GM21529 (cell line): ENCODE measurements around the gene APBB1.
"Not testable (repeated sequence)": the region's sequence is repeated elsewhere in the genome, so short reads cannot be mapped to it uniquely, and the experiment has no call there.

Source experiments
- ATAC-seq: cut with Tn5 transposase; IDR thresholded peaks from one replicate; pipeline ENCODE4 v1.9.1; 2021; ENCODE audit not compliant: unreplicated experiment

Gene APBB1

DNA sequence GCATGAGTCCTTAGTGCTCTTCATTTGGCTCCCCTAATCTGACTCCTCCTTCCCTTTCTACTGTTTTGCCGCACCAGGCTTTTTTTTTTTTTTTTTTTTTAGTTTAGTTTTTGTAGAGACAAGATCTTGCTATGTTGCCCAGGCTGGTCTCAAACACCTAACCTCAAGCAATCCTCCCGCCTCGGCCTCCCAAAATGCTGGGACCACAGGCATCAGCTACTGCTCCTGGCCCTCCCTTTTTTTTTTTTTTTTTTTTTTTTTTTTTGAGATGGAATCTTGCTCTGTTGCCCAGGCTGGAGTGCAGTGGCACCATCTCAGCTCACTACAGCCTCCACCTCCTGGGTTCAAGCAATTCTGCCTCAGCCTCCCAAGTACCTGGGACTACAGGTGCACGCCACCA lies 26.6 kb downstream of the APBB1 start:
- ATAC-seq: not testable (repeated sequence)

DNA sequence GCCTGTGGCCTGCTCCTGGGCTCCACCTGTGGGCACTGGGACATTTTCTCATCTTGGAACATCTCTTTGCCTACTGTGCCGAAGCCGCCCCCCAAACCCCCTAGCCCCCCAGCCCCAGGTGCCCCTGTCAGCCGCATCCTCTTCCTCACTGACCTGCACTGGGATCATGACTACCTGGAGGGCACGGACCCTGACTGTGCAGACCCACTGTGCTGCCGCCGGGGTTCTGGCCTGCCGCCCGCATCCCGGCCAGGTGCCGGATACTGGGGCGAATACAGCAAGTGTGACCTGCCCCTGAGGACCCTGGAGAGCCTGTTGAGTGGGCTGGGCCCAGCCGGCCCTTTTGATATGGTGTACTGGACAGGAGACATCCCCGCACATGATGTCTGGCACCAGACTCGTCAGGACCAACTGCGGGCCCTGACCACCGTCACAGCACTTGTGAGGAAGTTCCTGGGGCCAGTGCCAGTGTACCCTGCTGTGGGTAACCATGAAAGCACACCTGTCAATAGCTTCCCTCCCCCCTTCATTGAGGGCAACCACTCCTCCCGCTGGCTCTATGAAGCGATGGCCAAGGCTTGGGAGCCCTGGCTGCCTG lies 27.3 kb downstream of the APBB1 start:
- ATAC-seq: no peak

DNA sequence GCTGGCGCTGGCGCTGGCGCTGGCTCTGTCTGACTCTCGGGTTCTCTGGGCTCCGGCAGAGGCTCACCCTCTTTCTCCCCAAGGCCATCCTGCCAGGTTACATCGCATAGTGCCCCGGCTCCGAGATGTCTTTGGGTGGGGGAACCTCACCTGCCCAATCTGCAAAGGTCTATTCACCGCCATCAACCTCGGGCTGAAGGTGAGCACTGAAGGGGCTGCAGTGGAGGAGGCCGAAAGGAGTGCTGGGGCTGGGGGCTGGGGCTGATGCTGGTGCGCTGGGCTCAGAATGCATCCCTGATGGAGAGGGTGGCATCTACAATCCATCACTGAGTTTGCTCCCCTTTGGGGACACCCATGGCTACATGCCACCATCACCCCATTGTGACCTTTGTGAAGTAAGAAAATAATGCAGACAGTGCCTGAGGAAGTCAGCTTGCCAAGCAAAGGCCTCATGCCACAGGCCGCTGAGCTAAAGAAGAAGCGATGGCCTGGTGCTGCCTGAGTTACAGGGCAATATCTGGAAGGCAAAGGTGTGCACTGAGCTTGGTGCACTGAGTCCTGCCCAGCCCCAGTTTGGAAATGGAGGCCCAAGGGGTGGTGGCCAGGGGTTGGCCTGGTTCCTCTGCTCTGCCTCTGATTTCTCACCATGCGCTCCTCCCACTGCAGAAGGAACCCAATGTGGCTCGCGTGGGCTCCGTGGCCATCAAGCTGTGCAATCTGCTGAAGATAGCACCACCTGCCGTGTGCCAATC lies 28.0 kb downstream of the APBB1 start:
- ATAC-seq: no peak

DNA sequence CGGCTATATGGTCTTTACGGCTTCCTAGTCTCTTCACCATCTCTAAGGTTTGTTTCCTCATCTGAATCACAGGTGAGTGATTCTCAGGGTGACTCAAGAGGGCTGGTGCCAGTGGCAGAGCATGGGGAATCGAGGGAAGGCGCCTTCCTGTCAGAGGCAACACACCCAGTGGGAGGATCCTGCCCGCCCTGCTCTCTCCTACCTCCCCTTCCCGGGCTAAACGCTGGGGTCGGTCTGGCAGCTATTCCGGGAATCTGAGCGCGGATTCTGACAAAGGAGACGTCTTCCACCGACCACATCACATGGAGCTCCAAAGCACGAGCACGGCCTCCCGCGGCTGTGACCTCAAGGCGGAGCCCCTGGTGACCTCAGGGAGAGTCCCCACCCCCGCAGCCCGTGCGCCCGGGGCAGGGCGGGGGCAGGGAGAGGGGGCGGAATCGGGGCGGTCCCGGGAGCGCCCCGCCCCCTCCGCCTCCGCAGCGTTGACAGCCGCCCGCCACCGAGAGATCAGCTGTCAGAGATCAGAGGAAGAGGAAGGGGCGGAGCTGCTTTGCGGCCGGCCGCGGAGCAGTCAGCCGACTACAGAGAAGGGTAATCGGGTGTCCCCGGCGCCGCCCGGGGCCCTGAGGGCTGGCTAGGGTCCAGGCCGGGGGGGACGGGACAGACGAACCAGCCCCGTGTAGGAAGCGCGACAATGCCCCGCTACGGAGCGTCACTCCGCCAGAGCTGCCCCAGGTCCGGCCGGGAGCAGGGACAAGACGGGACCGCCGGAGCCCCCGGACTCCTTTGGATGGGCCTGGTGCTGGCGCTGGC lies 28.8 kb downstream of the APBB1 start, which contains the start of gene SMPD1:
TSS of gene SMPD1 (plus strand) at position 570 of the 813 bp plus-strand sequence. CDS start at position 695, 125 bp downstream.
- ATAC-seq: peak; percentile 94

DNA sequence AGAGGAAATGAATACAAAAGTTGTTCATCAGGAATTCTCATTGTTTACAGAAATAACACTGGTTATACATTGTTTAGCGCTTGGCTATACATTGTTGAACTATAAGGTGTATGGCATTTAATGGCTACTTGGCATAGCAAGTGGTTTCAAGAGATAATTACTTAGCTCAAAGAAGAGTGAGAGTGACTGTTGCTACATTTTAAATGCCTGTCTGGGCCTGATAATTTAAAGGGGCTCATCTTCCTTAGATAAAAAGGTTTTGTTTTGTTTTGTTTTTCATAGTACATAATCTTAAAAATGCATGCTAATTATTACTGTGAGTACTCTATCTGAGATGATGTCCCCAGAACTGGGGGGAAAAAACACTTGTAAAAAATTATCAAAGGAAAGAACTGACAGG lies 30.1 kb downstream of the APBB1 start:
- ATAC-seq: no peak

DNA sequence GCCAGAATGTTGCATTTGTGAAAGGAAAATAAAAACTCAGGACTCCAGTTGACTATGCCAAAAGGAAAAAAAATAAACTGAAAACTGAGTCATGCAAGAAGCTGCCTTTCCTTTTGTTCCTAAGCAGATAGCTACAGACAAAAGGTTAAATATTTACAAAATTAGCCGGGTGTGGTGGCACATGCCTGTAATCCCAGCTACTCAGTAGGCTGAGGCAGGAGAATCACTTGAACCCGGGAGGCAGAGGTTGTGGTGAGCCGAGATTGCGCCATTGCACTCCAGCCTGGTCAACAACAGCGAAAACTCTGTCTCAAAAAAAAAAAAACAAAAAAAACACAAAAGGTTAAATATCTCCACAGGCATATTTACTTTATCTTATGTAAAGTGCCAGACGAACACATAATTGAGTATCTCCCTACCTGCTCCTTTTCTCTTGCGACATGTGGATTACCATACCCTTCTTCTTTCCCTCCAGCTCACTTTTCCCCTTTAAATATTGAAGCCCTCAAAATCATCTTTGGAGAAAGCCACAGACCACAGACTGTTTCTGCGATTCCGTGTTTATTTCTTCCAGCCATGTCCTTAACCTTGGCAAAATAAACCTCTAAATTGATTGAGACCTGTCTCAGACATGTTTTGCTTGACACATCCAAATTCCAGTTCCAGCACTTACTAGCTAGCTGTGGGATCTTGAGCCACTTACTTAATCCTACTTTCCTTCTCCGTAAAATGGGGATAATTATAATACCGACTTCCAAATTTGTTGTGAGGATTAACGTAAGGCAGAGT lies 30.9 kb downstream of the APBB1 start:
- ATAC-seq: no peak

DNA sequence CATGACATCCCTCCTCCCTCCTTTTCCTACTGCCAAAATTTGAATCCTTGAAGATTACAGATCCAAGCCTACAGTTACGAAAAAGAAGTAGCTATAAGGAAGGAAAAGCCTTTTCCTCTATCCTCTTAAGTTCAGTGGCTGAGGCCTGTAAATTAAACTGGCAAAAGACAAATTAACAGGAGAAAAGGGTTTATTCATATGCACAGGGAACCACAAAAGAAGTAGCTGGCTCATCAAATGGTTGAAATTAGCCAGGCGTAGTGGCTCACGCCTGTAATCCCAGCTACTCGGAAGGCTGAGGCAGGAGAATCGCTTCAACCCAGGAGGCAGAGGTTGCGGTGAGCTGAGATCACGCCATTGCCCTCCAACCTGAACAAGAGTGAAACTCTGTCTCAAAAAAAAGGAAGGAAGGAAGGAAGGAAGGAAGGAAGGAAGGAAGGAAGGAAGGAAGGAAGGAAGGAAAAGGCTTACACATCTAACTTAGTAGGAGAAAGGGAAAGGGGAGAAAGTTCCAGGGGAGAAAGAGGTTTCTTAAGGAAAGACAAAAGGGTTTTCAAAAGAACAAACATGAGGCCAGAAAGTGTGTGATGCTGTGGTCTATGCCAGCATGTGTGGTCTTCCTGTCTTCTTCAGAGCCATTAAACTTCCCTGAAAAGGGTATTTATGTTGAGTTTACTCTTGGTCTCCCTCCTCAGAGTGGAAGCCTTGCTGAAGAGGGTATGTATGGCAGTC lies 33.7 kb downstream of the APBB1 start:
- no peak for ATAC-seq

DNA sequence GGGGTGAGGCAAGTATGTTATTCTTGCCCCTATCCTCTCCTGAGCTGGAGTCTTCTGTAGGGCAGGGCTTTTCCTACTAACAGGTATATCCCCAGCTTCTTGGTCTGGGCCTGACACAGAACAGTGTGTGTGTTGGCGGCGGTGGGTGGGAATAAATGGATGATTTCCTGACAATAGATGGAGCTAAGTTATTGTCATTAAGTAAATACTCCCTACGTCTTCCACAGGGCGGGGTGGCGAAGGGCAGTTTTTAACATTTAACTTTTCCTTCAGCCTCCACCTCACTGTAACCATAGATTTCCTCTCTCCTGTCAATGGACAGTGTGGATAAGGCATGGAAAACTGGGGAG lies 40.3 kb downstream of the APBB1 start:
- no peak for ATAC-seq

DNA sequence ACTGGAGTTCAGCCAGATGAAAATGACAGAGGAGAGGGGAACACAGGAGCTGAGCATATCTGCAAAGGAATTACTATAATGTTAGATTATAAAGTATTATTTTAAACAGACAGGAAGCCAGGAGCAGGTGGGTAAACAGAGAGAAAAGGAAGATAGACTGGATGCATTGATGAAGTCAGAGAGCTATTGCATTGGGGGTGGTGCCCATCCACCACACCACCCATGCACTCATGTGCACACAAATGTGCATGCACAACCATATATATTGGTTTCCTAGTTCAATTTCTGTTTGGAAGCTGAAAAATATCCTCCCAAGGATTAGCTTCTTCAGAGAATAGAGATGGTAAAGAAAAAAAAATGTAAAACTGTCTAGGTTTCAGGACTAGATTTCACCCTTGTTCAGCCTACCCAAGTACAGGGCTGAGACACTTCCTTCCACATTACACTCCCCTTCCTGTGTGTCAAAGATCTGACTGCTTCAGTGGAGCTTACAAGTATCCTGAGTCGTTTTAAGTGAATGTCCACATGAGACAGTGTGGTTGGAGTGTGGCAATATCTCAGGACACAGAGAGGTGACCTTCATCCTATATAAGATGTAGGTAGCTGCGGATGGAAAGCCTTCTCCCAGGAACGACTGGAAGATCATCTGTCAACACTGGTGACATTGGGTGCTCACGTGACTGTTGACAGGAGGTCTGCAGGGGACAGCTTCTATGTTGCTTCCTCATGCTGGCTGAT lies 40.8 kb downstream of the APBB1 start:
- no peak for ATAC-seq

DNA sequence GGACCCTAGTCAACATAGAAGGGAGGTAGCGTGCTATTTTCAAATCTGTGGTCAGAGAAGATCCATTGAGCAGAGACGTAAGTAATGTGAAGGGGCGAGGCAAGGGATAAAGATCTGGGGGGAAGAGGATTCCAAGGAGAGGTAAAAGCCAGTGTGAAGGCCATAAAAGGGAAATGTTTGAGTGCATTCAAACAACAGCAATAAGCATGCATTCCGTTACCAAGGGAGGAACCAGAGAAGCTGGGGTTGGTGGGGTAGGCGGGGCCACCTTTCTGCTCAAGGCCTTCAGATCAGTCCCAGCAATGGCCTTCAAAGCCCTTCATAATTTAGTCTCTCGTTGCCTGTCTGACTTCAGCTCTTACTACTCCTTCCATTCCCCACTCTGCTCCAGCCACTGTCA lies 47.1 kb downstream of the APBB1 start:
- no peak for ATAC-seq

DNA sequence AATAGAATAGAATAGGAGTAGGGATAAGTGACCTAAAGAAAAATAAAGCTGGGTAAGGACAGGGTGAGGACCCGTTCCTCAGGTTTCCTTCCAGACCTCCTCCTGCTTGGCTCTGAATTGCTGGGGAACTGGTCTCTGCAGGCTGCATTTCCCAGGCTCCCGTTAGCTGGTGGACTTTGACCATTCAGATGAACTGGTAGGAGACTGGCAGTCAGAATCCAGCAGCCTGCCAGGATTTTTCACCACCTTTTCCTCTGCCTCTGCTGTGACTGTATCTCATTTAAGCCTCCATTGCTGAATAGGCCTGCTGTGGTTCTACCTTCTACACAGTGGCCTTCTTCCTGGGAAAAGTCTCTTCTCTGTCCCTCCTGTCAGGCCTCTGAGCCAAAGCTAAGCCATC lies 53.2 kb downstream of the APBB1 start:
- ATAC-seq: no peak

DNA sequence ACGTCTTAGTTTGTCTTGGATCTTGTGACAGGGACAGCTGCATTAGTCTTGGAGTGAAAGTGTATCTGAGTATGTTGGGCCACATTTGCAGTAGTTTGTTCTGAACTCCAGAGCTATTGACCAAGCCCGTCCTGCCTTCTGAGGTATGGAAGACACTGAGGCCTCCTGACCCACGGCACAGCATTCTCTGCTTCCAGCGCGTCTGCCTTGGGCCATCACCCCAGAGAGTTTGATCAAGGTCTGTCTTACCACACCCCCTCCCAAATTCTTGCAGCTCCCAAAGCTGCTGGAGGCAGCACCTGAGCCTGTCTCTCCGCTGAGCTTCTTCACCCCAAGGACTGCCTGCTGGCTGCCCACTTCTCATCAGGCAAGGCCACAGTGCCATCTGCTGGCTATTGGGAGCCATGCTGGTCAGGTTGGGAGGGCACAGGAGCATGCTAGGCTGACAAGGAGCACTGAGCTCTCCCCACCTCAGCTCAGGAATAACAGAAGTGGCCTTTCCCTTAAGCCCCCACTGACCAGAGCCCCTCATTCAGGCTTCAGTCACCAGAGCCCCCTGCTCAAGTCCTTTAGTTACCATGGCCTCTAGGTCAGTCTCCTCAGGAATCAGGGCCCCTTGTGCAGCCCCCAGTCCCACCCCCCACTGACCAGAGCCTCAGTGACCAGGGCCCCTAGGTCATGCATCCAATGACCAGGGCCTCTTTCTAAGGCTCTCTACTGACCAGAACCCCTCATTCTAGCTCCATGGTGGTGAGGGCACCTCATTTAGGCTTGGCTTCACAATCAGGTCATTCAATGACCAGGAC lies 55.8 kb downstream of the APBB1 start:
- ATAC-seq: peak; percentile 95

DNA sequence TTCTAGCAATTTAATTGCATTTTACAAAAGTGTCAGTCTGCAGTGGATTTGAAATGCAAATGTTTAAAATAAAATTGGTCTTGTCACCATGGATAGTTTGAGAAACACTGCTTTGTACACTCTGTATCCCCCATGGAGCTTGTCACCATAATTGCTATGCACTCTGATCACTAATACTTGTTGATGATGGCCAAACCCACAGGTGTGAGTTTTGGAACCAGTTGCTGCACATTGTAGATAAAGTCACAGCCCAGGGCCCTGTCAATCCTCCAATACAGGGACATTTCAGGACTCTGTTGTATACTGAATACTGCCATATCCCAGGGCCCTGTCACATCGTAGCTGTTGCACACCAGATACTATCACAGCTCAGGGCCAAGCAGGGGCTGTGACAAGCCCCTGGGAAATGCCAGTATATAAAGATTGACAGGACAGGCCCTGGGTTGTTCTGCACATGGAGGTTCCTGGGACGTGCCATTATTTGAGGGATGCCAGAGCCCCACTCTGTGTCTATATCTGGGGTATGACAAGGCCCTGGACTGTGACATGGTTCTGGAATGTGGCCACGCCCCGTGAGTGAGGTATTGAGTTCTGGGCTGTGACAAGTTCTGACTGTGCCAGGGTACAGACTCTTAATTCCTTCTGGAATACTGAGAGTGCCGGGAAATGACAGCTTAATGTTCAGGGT lies 56.6 kb downstream of the APBB1 start:
- ATAC-seq: no peak

DNA sequence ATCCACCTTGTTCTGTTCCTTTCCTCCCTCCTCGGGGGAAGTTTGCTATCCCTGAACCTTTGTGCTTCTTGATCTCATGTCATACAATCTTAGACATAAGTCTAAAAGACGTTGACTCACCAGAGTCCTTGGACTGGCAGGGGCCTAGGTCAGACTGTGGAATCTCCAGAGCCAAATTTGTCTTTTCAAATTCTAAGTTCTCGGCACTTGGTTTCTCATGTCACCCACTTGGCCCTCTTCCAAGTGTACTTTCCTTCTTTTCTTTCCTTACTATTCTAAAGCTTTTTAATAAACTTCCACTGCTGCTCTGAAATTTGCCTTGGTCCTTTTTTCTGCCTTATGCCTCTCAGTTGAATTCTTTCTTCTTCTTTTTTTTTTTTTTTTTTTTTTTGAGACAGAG lies 58.7 kb downstream of the APBB1 start:
- no peak for ATAC-seq

DNA sequence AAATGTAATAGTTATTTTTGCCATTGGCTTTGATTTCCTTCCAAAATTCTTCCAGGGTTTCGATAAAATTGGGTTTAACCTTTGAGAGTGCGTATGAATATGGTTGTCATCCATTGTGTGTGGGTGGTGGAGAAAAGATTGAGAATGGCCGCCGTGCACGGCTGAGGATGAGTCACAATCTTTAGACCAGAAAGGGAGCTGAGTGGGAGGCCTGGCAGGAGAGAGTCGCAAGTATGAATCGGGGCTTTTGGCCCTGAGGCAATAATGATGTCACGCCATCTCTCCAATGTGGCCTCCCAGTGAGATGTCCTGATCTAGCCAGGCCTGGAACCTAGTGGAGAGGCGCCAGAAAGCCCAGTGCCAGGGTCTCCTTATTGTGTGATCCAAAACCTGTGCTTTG lies 61.7 kb downstream of the APBB1 start:
- peak; percentile 47 for ATAC-seq

DNA sequence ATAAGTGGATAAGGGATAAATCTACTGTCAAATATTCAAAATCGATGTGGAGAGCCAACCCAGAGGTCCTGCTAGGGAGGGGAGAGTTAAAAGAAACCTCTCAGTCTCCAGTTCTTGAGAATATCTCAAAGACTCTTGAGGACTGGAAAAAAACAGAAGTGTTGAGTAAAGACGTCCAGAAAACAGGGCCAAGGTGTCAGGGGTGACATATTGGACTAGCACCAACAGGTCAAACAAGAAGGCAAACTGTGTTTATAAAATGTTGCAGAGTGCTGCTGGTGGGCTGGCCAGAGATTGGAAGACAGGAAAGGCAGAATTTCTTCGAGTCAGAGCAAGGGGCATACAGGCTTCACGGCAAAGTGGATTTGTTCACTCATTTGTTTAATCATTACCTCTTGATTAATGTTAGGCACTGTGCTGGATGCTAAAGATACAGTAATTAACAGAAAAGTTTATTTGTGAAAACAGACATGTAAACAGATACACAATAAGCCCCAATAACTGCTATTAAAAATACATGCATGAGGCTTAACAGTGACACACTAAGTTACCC lies 62.3 kb downstream of the APBB1 start:
- ATAC-seq: no peak

DNA sequence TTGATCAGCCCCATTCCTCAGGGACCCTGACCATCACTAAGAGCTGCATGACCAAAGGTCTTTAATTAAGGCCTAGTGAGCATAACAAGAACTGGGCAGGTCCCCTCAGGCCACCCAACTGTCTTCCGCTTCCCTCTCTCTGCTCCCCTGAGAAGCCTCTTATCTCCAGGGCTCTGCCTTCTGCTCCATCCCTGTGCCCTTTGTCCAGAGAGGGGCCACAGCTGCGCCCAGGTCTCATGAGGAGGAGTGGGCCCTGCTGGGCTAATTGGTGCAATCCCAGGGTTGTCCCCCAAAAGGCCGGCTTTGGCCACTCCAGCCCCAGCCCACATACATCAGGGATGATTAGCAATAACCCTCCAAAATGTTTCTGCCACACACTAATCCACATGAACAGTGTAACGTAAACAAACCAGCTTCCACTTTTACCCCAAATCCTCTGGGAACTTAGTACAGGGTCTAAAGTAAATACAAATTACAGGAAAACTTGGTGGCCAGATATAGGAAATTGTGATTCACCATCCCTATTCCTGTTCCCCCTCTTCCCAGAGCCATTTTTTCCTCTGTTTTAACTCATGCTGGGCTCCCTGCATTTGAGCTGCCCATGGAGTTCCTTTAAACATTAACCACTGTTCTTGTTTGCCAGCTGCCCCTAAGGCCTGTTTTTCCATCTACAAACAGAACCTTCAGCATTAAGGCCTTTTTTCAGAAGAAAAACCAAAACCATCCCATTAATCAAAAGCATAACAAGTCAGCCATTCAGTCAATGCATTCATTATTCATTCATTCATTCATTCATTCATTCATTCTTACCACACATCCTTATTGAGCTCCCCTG lies 64.0 kb downstream of the APBB1 start:
- no peak for ATAC-seq
